ENCODE data around the gene CCM2.

Gene CCM2

GRCh38 chr7:45122975-45123860, 123.2 kb downstream of the CCM2 start:
- H3K9me3 Mint-ChIP-seq: no peaks in the 10 kb centered on the region
- DNase-seq (ENCODE audit: low spot score in 2 of 2) (no peak), ATAC-seq (replicated peaks; ENCODE audit: extremely low read depth, poor library complexity, severe bottlenecking) (no peak)
- H3K4me1 Mint-ChIP-seq: peaks cover 14% of the 10 kb centered on the region
- no peaks in the 10 kb centered on the region for H3K27me3 Mint-ChIP-seq
- H3K4me3 Mint-ChIP-seq: peak overlapping the region; percentile 60
- peaks cover 3% of the 10 kb centered on the region for H3K36me3 Mint-ChIP-seq (ENCODE audit: insufficient read depth)
- peak overlapping the region; percentile 76 for H3K27ac Mint-ChIP-seq (ENCODE audit: low read depth)

DNA sequence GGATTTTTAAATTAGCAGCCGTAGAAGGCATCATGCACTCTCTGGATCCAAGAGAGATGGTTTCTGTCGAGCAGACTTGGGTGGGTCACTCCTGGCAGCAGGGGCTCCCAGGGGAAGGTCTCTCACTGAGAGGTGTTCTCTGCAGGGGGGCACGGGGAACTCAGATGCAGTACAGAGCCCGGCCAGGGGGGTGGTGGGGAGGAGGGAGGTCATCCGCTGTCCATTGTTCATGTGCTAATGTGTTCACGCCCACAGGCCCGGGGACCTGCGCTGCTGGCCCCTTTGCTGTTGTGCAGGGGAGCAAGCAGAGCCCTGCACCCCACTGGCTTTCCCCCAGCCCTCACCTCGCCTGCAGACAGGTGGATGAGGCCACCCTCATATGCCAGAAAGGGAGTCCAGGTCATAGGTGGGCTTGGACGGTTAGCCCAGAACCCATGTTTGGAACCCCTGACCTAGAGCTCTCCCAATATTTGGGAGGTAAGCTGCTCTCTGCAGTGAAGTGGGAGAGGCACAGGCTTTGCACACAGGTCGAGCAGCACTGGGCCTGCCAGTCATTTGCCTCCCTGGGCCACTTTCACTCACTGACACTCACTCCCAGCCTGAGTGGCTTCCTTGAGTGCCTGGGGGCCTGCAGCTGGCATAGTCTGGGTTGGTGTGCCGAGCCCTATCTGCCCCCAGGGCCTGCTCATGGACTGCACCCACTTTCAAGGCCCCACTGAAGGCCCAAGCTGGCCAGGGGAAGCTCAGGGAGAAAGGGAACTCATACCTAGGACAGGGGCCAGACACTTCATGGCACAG, 124.1 kb downstream of the CCM2 start:
- DNase-seq (ENCODE audit: low spot score in 2 of 2) (no peak), ATAC-seq (replicated peaks; ENCODE audit: extremely low read depth, poor library complexity, severe bottlenecking) (no peak)
- no peak overlapping the region for H3K4me3 Mint-ChIP-seq
- H3K36me3 Mint-ChIP-seq (ENCODE audit: insufficient read depth): peaks cover 3% of the 10 kb centered on the region
- no peaks in the 10 kb centered on the region for H3K27me3 Mint-ChIP-seq
- peak overlapping the region; percentile 76 for H3K27ac Mint-ChIP-seq (ENCODE audit: low read depth)
- peaks cover 14% of the 10 kb centered on the region for H3K4me1 Mint-ChIP-seq
- no peaks in the 10 kb centered on the region for H3K9me3 Mint-ChIP-seq

DNA sequence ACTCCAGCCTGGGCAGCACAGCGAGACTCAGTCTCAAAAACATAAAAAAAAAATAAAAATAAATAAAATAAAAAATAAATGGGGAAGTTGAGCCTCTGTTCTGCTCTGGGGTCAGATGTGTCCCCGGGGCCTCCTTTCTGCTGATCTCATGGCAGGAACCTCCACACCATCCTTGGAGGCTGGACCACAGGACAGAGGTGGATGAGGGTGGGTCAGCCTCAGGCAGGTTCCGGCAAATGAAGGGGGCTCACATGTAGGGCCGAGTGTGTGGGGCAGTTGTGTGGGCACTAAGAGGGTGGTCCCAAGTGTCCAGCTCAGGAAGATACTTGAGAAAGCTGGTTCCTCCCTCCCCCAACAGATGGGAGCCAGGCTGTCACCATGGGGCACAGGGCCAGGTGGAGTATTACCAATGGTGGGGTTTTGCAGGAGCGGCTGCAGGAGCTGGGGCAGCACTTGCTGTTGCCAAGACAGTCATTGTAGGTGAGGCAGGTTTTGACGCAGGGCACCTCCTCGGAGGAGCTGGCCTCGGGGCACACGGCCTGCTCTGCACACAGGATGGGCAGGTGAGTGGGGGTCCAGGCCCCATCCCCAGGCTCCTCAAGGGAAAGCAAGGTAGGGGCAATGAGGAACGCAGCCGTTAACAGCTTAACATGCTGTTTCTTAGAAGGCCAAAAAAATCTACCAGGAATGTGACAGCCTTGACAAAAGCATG, 125.3 kb downstream of the CCM2 start:
- H3K36me3 Mint-ChIP-seq (ENCODE audit: insufficient read depth): peaks cover 3% of the 10 kb centered on the region
- H3K4me1 Mint-ChIP-seq: peaks cover 14% of the 10 kb centered on the region
- no peak overlapping the region for H3K27ac Mint-ChIP-seq (ENCODE audit: low read depth)
- no peaks in the 10 kb centered on the region for H3K9me3 Mint-ChIP-seq
- ATAC-seq (replicated peaks; ENCODE audit: extremely low read depth, poor library complexity, severe bottlenecking): no peak
- H3K4me3 Mint-ChIP-seq: no peak overlapping the region
- DNase-seq (ENCODE audit: low spot score in 2 of 2): no peak
- H3K27me3 Mint-ChIP-seq: no peaks in the 10 kb centered on the region
